Measurements from ENCODE around the gene CCDC194.

The CCDC194 gene

GRCh38 chr19:17393914-17394313, at the start of gene CCDC194:
Gene CCDC194, minus strand, starts transcription at chr19:17394196. Its CDS starts 38 bp downstream, at chr19:17394158.
- no peak for DNase-seq (ENCODE audit: low spot score)

- peak; percentile 47 for DNase-seq (ENCODE audit: low spot score)
Measured at GRCh38 chr19:17441241-17442021, 47.4 kb upstream of the CCDC194 start.

GRCh38 chr19:17436874-17437267, 42.9 kb upstream of the CCDC194 start:
- DNase-seq (ENCODE audit: low spot score), result no peak

- DNase-seq (ENCODE audit: low spot score), result no peak
Measured at GRCh38 chr19:17436094-17436873, 42.3 kb upstream of the CCDC194 start.

- no peak for DNase-seq (ENCODE audit: low spot score)
Measured at GRCh38 chr19:17435218-17435617, 41.2 kb upstream of the CCDC194 start.

- DNase-seq (ENCODE audit: low spot score), result no peak
Measured at GRCh38 chr19:17431417-17431816, 37.4 kb upstream of the CCDC194 start.

GRCh38 chr19:17429641-17430113, 35.7 kb upstream of the CCDC194 start:
- DNase-seq (ENCODE audit: low spot score), result peak; percentile 19

GRCh38 chr19:17424743-17425365, 30.9 kb upstream of the CCDC194 start:
- peak; percentile 21 for DNase-seq (ENCODE audit: low spot score)

GRCh38 chr19:17423429-17424208, 29.6 kb upstream of the CCDC194 start:
- no peak for DNase-seq (ENCODE audit: low spot score)

- no peak for DNase-seq (ENCODE audit: low spot score)
Measured at GRCh38 chr19:17421942-17422341, 27.9 kb upstream of the CCDC194 start.

GRCh38 chr19:17420475-17420924, 26.5 kb upstream of the CCDC194 start:
- no peak for DNase-seq (ENCODE audit: low spot score)

GRCh38 chr19:17419621-17420474, 25.9 kb upstream of the CCDC194 start, which contains the start of gene MVB12A:
Gene MVB12A, plus strand, starts transcription at chr19:17420047. Its CDS starts 89 bp downstream, at chr19:17420136.
- peak; percentile 99 for DNase-seq (ENCODE audit: low spot score)

GRCh38 chr19:17419154-17419620, 25.2 kb upstream of the CCDC194 start:
- peak; percentile 14 for DNase-seq (ENCODE audit: low spot score)

GRCh38 chr19:17418710-17419109, 24.7 kb upstream of the CCDC194 start:
- no peak for DNase-seq (ENCODE audit: low spot score)

GRCh38 chr19:17415121-17415520, 21.1 kb upstream of the CCDC194 start:
- no peak for DNase-seq (ENCODE audit: low spot score)

GRCh38 chr19:17414097-17414496, 20.1 kb upstream of the CCDC194 start:
- DNase-seq (ENCODE audit: low spot score), result no peak

- no peak for DNase-seq (ENCODE audit: low spot score)
Measured at GRCh38 chr19:17411801-17412200, 17.8 kb upstream of the CCDC194 start.

- DNase-seq (ENCODE audit: low spot score), result no peak
Measured at GRCh38 chr19:17409990-17410389, 16.0 kb upstream of the CCDC194 start.

- no peak for DNase-seq (ENCODE audit: low spot score)
Measured at GRCh38 chr19:17406887-17407196, 12.8 kb upstream of the CCDC194 start.

GRCh38 chr19:17406046-17406886, 12.3 kb upstream of the CCDC194 start:
- DNase-seq (ENCODE audit: low spot score), result peak; percentile 61

Measured in kidney tubule cell (primary cell).